Testis (tissue), 3 donors: ENCODE results near the gene NRXN3. TPM values are rescaled to one million over a fixed set of nuclear protein-coding genes. Genes with fewer than 3 reads are reported as not detected.

Source experiments
- DNase-seq: peaks from one replicate; pipeline ENCODE4 v3.0.0-alpha.2; 2019
- H3K27ac ChIP-seq, 2 donors: fragments of 200-600 bp; sonication (generic); one replicate each; pipeline ENCODE4 v1.5.1; 2019
- H3K27me3 ChIP-seq: fragments of 200-600 bp; sonication (generic); one replicate; pipeline ENCODE4 v1.5.1; 2019
- H3K36me3 ChIP-seq: fragments of 200-600 bp; sonication (generic); one replicate; pipeline ENCODE4 v1.5.1; 2017; ENCODE audit warnings: low read depth; ENCODE audit errors: missing control alignments
- H3K4me1 ChIP-seq: fragments of 200-600 bp; sonication (generic); one replicate; pipeline ENCODE4 v1.5.1; 2019
- H3K4me3 ChIP-seq, 2 donors: fragments of 200-600 bp; sonication (generic); one replicate each; pipeline ENCODE4 v1.5.1; 2017 to 2019
- H3K9me3 ChIP-seq: fragments of 200-600 bp; sonication (generic); one replicate; pipeline ENCODE4 v1.5.1; 2017
- POLR2A ChIP-seq: fragments of 450-650 bp; IDR thresholded peaks from one replicate; pipeline ENCODE4 v1.6.1; 2017; ENCODE audit warnings: antibody characterized with exemption, mild to moderate bottlenecking, moderate library complexity
- WGBS, 2 donors: methylation state at CpG; one replicate each; pipeline ENCODE4 v1.1.5; 2018; 5-methylcytosine and 5-hydroxymethylcytosine counted together
- intact Hi-C: fragments of 100-400 bp; cut with DNase I; formaldehyde crosslinking; loops from one replicate; pipeline ENCODE4 v1.15.1; 2023; ENCODE audit warnings: low total_unique reads
- polyA plus RNA-seq: library from polyadenylated mRNA; stranded (reverse); fragments of 350-450 nt; fragmentation: Illumina TruSeq; extraction: RNeasy Lipid Tissue Mini Kit (QIAGEN cat#74804); gene quantifications from one replicate; pipeline ENCODE4 v1.2.3, GENCODE V29; 2014; ENCODE audit warnings: low read depth, low replicate concordance; ENCODE audit not compliant: insufficient read depth
- total RNA-seq, 2 donors: library from RNA; depleted of rRNA; stranded (reverse); fragments of >200 nt; gene quantifications; one replicate each; pipeline ENCODE4 v1.2.3, GENCODE V29; 2016
- TF ChIP-seq, protein P1 (sequence below), 3 experiments: fragments of 450-650 bp in 2 of 3; fragments of 200-600 bp in 1 of 3; sonication (generic) in 1 of 3; IDR thresholded peaks; one replicate each; pipeline ENCODE4 v1.5.1; 2016 to 2019; ENCODE audit warnings: antibody characterized with exemption in 3 of 3, mild to moderate bottlenecking in 2 of 3, moderate library complexity in 1 of 3

NRXN3 gene
- total and polyA plus RNA-seq, 3 donors from 2014 or later, result 3.5 to 8.0 (median 3.9) TPM

- no peaks in the 10 kb centered on the region for H3K27me3 ChIP-seq
- no peak for TF ChIP-seq POLR2A
- TF ChIP-seq, protein P1, sequence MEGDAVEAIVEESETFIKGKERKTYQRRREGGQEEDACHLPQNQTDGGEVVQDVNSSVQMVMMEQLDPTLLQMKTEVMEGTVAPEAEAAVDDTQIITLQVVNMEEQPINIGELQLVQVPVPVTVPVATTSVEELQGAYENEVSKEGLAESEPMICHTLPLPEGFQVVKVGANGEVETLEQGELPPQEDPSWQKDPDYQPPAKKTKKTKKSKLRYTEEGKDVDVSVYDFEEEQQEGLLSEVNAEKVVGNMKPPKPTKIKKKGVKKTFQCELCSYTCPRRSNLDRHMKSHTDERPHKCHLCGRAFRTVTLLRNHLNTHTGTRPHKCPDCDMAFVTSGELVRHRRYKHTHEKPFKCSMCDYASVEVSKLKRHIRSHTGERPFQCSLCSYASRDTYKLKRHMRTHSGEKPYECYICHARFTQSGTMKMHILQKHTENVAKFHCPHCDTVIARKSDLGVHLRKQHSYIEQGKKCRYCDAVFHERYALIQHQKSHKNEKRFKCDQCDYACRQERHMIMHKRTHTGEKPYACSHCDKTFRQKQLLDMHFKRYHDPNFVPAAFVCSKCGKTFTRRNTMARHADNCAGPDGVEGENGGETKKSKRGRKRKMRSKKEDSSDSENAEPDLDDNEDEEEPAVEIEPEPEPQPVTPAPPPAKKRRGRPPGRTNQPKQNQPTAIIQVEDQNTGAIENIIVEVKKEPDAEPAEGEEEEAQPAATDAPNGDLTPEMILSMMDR (IDR thresholded peaks at IDR 0.05), result no peak
- intact Hi-C loops, result no loop called here
- H3K36me3 ChIP-seq, result no peaks in the 10 kb centered on the region
- no peaks in the 10 kb centered on the region for H3K4me1 ChIP-seq
- H3K27ac ChIP-seq, result no peak overlapping the region
- H3K4me3 ChIP-seq, result no peak overlapping the region
- 100% methylated on average over 1 of the region's 1 CpG for WGBS, 2 donors
- H3K9me3 ChIP-seq, result no peaks in the 10 kb centered on the region
- no peak for DNase-seq
Measured at GRCh38 chr14:78763746-78764145, 593.6 kb downstream of the NRXN3 start.

DNA sequence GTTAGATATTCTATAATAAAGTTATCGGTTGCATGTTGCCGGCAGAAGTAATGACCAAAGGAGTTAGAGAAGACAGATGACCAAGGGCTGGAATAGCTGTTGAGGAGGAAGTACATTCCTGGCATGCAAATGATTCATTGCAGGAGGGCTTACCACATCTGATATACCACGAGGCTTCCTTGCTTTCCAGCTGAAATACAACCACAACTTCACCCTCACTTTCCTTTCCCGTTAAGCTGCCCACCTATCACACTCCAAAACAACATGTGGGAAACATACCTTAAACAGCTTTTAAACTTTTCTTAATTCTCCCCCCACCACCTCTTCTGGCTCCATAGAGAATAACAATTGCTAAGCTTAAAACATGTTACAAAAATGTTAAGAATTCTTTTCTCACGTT, 594.1 kb downstream of the NRXN3 start:
- no peaks in the 10 kb centered on the region for H3K27me3 ChIP-seq
- no peak overlapping the region for H3K27ac ChIP-seq
- no peak overlapping the region for H3K4me3 ChIP-seq
- H3K36me3 ChIP-seq, result no peaks in the 10 kb centered on the region
- H3K4me1 ChIP-seq, result no peaks in the 10 kb centered on the region
- TF ChIP-seq POLR2A, result no peak
- TF ChIP-seq, protein P1 (IDR thresholded peaks at IDR 0.05), result no peak
- no peaks in the 10 kb centered on the region for H3K9me3 ChIP-seq
- intact Hi-C loops, result no loop called here
- DNase-seq, result no peak
- 50 to 53% methylated on average over 5 of the region's 5 CpGs for WGBS, 2 donors

DNA sequence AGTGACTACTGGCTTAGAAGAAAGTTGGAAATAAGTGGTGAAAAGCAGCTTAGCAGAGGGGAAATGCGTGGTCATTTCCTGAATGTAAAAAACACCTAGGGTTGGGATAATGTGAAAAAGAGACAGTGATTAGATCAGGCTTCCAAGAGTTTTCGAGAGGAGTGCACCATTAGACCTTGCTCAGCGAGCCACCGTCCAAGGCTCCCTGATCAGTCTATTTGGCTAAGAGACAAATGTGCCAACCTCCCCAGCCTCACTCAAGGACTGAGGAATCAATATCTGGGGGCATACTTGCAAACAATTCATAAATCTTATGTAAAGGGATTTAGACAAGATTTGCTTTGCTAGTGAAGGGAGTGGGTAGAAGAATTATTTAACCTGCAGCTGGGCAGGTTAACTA, 594.5 kb downstream of the NRXN3 start:
- H3K4me1 ChIP-seq, result no peaks in the 10 kb centered on the region
- H3K36me3 ChIP-seq, result no peaks in the 10 kb centered on the region
- 62 to 81% methylated on average over 4 of the region's 4 CpGs for WGBS, 2 donors

GRCh38 chr14:78767436-78767835, 597.3 kb downstream of the NRXN3 start:
- 74 to 75% methylated on average over 5 of the region's 5 CpGs for WGBS, 2 donors
- H3K27ac ChIP-seq, result no peak overlapping the region
- DNase-seq, result no peak
- no peaks in the 10 kb centered on the region for H3K9me3 ChIP-seq
- H3K4me3 ChIP-seq, result no peak overlapping the region
- no peak for TF ChIP-seq POLR2A
- TF ChIP-seq, protein P1 (IDR thresholded peaks at IDR 0.05), result no peak
- intact Hi-C loops, result no loop called here
- no peaks in the 10 kb centered on the region for H3K27me3 ChIP-seq
- H3K4me1 ChIP-seq, result no peaks in the 10 kb centered on the region
- H3K36me3 ChIP-seq, result no peaks in the 10 kb centered on the region

More for the DNA sequence above, 594.5 kb downstream of the NRXN3 start:
- TF ChIP-seq POLR2A, result no peak
- TF ChIP-seq, protein P1 (IDR thresholded peaks at IDR 0.05), result no peak
- no peak overlapping the region for H3K27ac ChIP-seq
- intact Hi-C loops, result no loop called here
- no peak for DNase-seq
- no peaks in the 10 kb centered on the region for H3K27me3 ChIP-seq
- H3K4me3 ChIP-seq, result no peak overlapping the region
- no peaks in the 10 kb centered on the region for H3K9me3 ChIP-seq

GRCh38 chr14:78782551-78782950, 612.4 kb downstream of the NRXN3 start:
- TF ChIP-seq, protein P1 (IDR thresholded peaks at IDR 0.05), result no peak
- no peak for TF ChIP-seq POLR2A
- intact Hi-C loops, result no loop called here
- H3K9me3 ChIP-seq, result no peaks in the 10 kb centered on the region
- no peaks in the 10 kb centered on the region for H3K36me3 ChIP-seq
- H3K27me3 ChIP-seq, result no peaks in the 10 kb centered on the region
- H3K4me3 ChIP-seq, result no peak overlapping the region
- H3K4me1 ChIP-seq, result no peaks in the 10 kb centered on the region
- DNase-seq, result no peak
- no peak overlapping the region for H3K27ac ChIP-seq
- 92 to 100% methylated on average over 1 of the region's 1 CpG for WGBS, 2 donors
